ENCODE data around the gene AKAP13. TPM values are rescaled to one million over a fixed set of nuclear protein-coding genes. Genes with fewer than 3 reads are reported as not detected.

Gene AKAP13
- polyA plus RNA-seq, 1 experiment: 15.5 TPM

DNA sequence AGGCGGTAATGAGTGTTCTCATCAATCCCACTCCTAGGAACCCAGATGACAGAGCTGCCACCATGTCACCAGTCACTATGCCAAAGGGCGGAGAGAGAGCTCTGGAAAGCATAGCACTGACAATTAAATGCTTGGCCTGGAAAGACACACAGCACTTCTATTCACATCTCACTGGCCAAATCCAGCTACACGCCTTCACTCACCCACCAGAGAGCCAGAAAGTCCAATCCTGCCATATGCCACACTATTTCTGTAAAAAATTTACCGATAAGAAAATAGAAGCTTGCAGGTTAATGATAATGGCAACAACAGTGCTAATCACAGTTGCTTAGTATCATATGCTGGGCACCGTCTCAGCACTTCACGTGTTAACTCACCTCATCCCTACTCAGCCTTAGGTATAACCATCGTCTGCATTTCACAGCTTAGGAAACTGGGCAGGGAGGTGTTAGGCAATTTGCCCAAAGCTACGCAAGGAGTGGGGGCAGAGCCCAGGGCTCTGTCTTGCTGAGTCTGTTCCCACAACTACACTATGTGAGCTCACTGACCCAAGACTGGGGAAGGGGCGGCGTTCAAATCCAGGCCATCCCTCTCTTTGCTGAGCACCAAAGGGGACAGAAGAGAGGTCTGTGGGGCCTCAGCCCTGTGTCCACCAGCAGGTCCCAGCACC is 397.8 kb downstream of the AKAP13 start:
- TF ChIP-seq, protein P1, sequence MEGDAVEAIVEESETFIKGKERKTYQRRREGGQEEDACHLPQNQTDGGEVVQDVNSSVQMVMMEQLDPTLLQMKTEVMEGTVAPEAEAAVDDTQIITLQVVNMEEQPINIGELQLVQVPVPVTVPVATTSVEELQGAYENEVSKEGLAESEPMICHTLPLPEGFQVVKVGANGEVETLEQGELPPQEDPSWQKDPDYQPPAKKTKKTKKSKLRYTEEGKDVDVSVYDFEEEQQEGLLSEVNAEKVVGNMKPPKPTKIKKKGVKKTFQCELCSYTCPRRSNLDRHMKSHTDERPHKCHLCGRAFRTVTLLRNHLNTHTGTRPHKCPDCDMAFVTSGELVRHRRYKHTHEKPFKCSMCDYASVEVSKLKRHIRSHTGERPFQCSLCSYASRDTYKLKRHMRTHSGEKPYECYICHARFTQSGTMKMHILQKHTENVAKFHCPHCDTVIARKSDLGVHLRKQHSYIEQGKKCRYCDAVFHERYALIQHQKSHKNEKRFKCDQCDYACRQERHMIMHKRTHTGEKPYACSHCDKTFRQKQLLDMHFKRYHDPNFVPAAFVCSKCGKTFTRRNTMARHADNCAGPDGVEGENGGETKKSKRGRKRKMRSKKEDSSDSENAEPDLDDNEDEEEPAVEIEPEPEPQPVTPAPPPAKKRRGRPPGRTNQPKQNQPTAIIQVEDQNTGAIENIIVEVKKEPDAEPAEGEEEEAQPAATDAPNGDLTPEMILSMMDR (IDR thresholded peaks at IDR 0.05; ENCODE audit: low read depth, low read length): no peak
- no peak for DNase-seq (ENCODE audit: low read depth, low spot score)
- Histone ChIP-seq H3K4me3 (ENCODE audit: low read depth, low read length) (no peak overlapping the region), H3K27me3 (ENCODE audit: control insufficient read depth, insufficient read depth, low read length) (no peaks in the 10 kb centered on the region), H3K27ac (ENCODE audit: low read depth, low read length) (no peak overlapping the region), H3K9me3 (ENCODE audit: control insufficient read depth, insufficient read depth, low read length) (no peaks in the 10 kb centered on the region)
- ChIA-PET CTCF (interaction anchor here (0.7 to 2.9 kb wide), 2 partner anchors 8 to 53 kb away, joined by 3 to 7 read pairs; no protein-coding TSS in a partner anchor), POLR2A (no interaction called here)

DNA sequence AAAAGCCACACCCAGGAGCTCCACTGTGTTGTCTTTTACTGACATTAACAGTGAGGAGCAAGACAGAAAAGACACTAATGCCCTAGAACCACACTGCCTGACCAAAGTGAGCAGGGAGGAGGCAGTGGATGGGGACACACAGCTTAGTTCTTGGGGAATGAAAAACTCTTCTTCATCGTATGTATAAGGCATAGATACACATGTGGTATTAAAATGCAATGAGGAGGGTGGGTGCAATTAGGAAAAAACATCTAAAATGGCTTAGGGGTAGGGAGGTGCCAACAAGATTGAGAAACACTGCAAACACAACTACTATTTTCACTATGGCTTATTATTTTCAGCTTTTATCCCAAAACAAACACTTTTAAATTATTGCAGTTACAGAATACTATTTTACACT is 398.8 kb downstream of the AKAP13 start:
- H3K27ac ChIP-seq (ENCODE audit: low read depth, low read length): no peak overlapping the region
- no peaks in the 10 kb centered on the region for H3K9me3 ChIP-seq (ENCODE audit: control insufficient read depth, insufficient read depth, low read length)
- no peak overlapping the region for H3K4me3 ChIP-seq (ENCODE audit: low read depth, low read length)
- ChIA-PET POLR2A (interaction anchor here (0.6 kb wide), 1 partner anchor 15 kb away, joined by 3 read pairs; no protein-coding TSS in a partner anchor), CTCF (interaction anchor here (2.9 kb wide), 1 partner anchor 52 kb away, joined by 7 read pairs; no protein-coding TSS in a partner anchor)
- DNase-seq (ENCODE audit: low read depth, low spot score): no peak
- no peaks in the 10 kb centered on the region for H3K27me3 ChIP-seq (ENCODE audit: control insufficient read depth, insufficient read depth, low read length)
- TF ChIP-seq, protein P1 (IDR thresholded peaks at IDR 0.05; ENCODE audit: low read depth, low read length): no peak

DNA sequence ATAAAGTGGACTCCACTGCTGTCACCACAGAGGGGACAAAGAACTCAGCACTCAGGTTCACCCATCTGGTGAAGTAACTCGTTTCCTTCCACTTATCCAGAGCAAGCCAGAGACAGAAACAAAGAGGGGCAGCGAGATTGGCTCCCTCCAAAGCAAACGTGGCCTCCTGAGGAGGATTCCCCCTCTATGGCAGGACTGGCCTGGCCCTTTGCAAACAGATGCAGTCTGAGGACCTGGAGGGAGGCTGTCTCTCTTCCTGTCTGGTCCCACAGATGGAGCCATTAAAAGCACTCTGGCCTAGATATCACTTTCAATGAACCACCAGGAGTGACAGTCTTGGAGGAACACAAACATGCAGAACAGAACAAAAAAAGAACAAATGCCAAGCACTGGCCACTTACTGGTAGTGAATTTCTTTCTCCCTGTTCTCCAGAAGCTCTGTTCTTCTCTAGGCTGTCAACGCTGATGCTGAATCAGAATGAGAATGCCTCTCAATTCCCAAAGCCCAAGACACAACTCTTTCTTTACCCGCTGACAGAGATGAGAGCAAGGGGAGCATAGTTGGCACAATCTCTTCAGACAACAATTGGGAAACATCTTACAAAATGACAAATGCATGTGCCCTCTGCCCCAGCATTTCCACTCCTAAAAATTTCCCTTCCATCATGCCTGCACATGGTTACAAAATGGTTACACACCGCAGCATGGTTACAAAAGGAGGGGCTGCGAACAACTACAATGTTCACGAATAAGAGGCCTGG is 400.0 kb downstream of the AKAP13 start:
- TF ChIP-seq, protein P1 (IDR thresholded peaks at IDR 0.05; ENCODE audit: low read depth, low read length): no peak
- POLR2A ChIA-PET: no interaction called here
- H3K27ac ChIP-seq (ENCODE audit: low read depth, low read length): no peak overlapping the region
- CTCF ChIA-PET: interaction anchor here (2.9 kb wide), 1 partner anchor 51 kb away, joined by 7 read pairs; no protein-coding TSS in a partner anchor
- no peaks in the 10 kb centered on the region for H3K27me3 ChIP-seq (ENCODE audit: control insufficient read depth, insufficient read depth, low read length)
- no peak for DNase-seq (ENCODE audit: low read depth, low spot score)
- no peak overlapping the region for H3K4me3 ChIP-seq (ENCODE audit: low read depth, low read length)
- no peaks in the 10 kb centered on the region for H3K9me3 ChIP-seq (ENCODE audit: control insufficient read depth, insufficient read depth, low read length)

DNA sequence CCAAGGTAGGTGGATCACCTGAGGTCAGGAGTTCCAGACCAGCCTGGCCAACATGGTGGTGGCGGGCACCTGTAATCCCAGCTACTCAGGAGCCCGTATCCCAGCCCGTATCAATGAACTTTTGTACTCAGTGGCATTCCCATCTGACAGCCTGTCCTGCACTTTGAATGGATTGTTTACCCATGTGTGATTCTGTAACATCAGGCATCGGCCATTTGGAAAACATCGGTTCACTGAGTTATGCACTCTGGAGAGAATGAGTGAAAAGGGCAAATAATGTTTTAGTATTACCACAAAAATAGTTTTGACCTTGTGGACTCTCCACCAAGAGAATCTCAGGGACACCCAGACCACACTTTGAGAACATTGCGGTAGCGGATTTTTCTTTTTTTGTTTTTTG is 400.7 kb downstream of the AKAP13 start:
- H3K9me3 ChIP-seq (ENCODE audit: control insufficient read depth, insufficient read depth, low read length): no peaks in the 10 kb centered on the region
- TF ChIP-seq, protein P1 (IDR thresholded peaks at IDR 0.05; ENCODE audit: low read depth, low read length): no peak
- ChIA-PET POLR2A (no interaction called here), CTCF (no interaction called here)
- no peaks in the 10 kb centered on the region for H3K27me3 ChIP-seq (ENCODE audit: control insufficient read depth, insufficient read depth, low read length)
- no peak overlapping the region for H3K4me3 ChIP-seq (ENCODE audit: low read depth, low read length)
- DNase-seq (ENCODE audit: low read depth, low spot score): no peak
- H3K27ac ChIP-seq (ENCODE audit: low read depth, low read length): no peak overlapping the region

DNA sequence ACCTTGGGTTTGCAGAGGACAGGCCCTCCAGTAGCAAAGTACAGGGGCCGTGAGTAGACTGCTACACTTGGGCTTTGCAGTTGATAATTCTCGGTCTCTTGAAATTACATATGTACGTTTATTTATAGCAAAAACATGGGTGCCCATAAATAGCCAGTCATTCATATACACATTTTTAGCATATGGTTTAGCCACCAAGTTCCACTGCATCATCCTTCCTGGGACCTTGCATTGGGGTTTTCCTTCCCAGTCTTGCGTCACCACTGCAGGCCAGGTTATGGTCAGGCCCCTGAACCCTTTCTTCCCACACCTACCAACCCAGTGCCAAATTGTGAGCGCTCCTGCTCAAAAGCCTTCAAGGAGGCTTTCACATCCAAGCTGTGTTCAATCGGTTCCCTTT is 401.7 kb downstream of the AKAP13 start:
- Histone ChIP-seq H3K27me3 (ENCODE audit: control insufficient read depth, insufficient read depth, low read length) (no peaks in the 10 kb centered on the region), H3K4me3 (ENCODE audit: low read depth, low read length) (no peak overlapping the region), H3K27ac (ENCODE audit: low read depth, low read length) (no peak overlapping the region), H3K9me3 (ENCODE audit: control insufficient read depth, insufficient read depth, low read length) (no peaks in the 10 kb centered on the region)
- POLR2A ChIA-PET: no interaction called here
- CTCF ChIA-PET: no interaction called here
- DNase-seq (ENCODE audit: low read depth, low spot score): no peak
- TF ChIP-seq, protein P1 (IDR thresholded peaks at IDR 0.05; ENCODE audit: low read depth, low read length): no peak

All from AG04450 (cell line).